GM21786 (cell line): ENCODE measurements around the gene RNASE1.
"Not testable (repeated sequence)": the region's sequence is repeated elsewhere in the genome, so short reads cannot be mapped to it uniquely, and the experiment has no call there.

Experiments used
- ATAC-seq: cut with Tn5 transposase; IDR thresholded peaks from one replicate; pipeline ENCODE4 v1.9.1; 2021; ENCODE audit not compliant: unreplicated experiment

The RNASE1 gene

GRCh38 chr14:20802341-20803084, at the start of gene RNASE1:
Gene RNASE1, minus strand, starts transcription at chr14:20802844. Its CDS starts 776 bp downstream, at chr14:20802068.
- ATAC-seq, result no peak

GRCh38 chr14:20848955-20849570, 46.4 kb upstream of the RNASE1 start:
- no peak for ATAC-seq

GRCh38 chr14:20848316-20848954, 45.8 kb upstream of the RNASE1 start:
- ATAC-seq, result no peak

GRCh38 chr14:20846560-20846959, 43.9 kb upstream of the RNASE1 start:
- ATAC-seq, result no peak

GRCh38 chr14:20841096-20841495, 38.5 kb upstream of the RNASE1 start:
- no peak for ATAC-seq

- ATAC-seq, result no peak
Observed at GRCh38 chr14:20837831-20838230, 35.2 kb upstream of the RNASE1 start.

- ATAC-seq, result no peak
Observed at GRCh38 chr14:20836668-20837338, 34.2 kb upstream of the RNASE1 start.

- no peak for ATAC-seq
Observed at GRCh38 chr14:20834899-20835298, 32.3 kb upstream of the RNASE1 start.

- ATAC-seq, result no peak
Observed at GRCh38 chr14:20830831-20831230, 28.2 kb upstream of the RNASE1 start.

GRCh38 chr14:20828024-20828694, 25.5 kb upstream of the RNASE1 start:
- ATAC-seq, result not testable (repeated sequence)

- no peak for ATAC-seq
Observed at GRCh38 chr14:20827326-20827725, 24.7 kb upstream of the RNASE1 start.

GRCh38 chr14:20826666-20827065, 24.0 kb upstream of the RNASE1 start:
- ATAC-seq, result not testable (repeated sequence)

GRCh38 chr14:20823859-20824258, 21.2 kb upstream of the RNASE1 start:
- ATAC-seq, result no peak

- ATAC-seq, result not testable (repeated sequence)
Observed at GRCh38 chr14:20821521-20822108, 19.0 kb upstream of the RNASE1 start.

- ATAC-seq, result no peak
Observed at GRCh38 chr14:20820063-20820904, 17.6 kb upstream of the RNASE1 start.

- ATAC-seq, result no peak
Observed at GRCh38 chr14:20818861-20819260, 16.2 kb upstream of the RNASE1 start.

- ATAC-seq, result not testable (repeated sequence)
Observed at GRCh38 chr14:20815946-20816345, 13.3 kb upstream of the RNASE1 start.

- ATAC-seq, result no peak
Observed at GRCh38 chr14:20811986-20812975, 9.6 kb upstream of the RNASE1 start.
